Frontal cortex (tissue), 4 donors: Measurements from ENCODE around the gene LMAN2L. TPM values are rescaled to one million over a fixed set of nuclear protein-coding genes. Genes with fewer than 3 reads are reported as not detected.

ENCODE experiments used
- DNase-seq, 2 donors: peaks; one replicate each; pipeline ENCODE4 v3.0.0; 2012; ENCODE audit warnings: low spot score in 2 of 2
- FAIRE-seq: peaks from 2 replicates; lab custom pipeline; 2012; peaks lifted over from hg19 to GRCh38; lab: Jason Lieb, UNC
- total RNA-seq: library from RNA; depleted of rRNA; stranded (reverse); fragments of >200 nt; gene quantifications from one replicate; pipeline ENCODE4 v1.2.3, GENCODE V29; 2014
- donor health status: control.
- donor health status: control.
- donor health status: control.

Gene LMAN2L
- 23.6 TPM for total RNA-seq

- FAIRE-seq (peak; percentile 75), DNase-seq (peak; percentile 75 to 89)
These were observed at the start of gene LMAN2L for GRCh38 chr2:96739633-96740428. Gene LMAN2L, minus strand, starts transcription at chr2:96740064. Its CDS starts 24 bp downstream, at chr2:96740040.

DNA sequence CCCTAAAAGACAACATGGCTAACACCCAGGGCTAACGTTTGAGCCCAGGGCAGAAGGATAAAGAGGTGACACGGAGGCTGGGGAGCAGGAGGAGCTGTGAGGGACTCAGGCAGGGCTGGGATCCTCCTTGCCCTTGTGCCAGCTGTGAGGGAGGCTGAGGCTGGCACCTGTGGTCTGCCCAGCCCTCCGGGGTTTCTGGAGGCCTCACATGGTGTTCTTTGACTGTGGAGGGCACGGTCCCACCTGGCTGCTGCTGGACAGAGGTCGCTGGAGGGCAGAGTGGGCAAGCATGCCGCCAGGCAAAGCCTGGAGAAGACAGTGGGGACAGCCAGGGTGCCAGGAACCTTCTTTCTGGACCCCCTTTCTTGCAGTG is 49.4 kb upstream of the LMAN2L start:
- DNase-seq (no peak), FAIRE-seq (no peak)

DNA sequence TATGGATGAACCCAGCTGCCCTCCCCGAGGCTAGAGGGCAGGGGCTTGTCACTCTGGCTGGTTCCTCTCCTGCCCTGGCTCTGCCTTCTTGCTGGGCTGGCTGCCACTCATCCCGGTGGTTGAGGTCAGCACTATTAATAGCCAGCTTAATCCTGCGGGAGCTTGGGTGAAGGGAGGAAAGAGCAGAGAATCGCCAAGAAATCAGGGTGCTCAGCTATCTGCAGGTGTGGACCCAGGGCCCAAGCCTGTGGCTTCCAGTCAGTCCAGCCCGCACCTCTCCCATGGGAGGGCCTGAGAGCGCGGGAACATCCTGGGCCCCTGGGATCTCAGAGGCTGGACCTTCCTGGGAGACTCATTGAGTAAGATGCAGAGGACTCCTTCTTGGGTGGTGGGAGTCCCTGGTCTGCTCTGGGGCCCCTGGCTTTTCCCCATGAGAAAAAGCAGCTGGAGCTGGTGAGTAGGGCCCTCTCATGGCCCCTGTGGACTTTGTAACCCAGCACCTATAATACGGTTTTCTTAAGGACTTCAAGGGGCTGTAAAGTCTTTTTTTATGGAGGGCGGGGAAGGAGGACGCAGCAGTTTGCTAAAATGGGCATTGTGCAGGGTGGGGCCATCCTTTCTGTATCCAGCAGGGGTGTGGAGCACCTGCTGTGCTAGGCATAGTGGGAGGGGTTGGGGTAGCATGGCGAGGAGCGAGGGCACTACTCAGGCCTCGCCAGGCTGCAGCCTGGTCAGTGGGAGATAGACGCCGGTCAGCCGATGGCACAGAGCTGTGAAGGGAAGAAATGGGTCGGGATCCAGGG is 48.8 kb upstream of the LMAN2L start:
- DNase-seq (peak in 1 of 2 donors; percentile 54), FAIRE-seq (no peak)

DNA sequence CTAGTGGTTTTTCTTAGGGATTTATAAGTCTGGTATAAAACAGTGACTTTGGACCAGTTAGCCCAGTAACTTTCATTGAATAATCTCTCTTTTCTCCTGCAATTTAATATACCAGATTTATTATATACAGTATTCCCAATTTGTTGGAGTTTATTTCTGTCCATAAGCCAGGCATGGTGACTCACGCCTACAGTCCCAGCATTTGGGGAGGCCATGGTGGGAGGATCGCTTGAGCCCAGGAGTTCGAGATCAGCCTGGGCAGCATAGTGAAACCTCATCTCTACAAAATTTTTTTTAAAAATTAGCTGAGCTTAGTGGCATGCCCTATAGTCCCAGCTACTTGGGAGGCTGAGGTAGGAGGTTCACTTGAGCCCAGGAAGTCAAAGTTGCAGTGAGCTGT is 47.5 kb upstream of the LMAN2L start:
- no peak for DNase-seq
- FAIRE-seq, result no peak

DNA sequence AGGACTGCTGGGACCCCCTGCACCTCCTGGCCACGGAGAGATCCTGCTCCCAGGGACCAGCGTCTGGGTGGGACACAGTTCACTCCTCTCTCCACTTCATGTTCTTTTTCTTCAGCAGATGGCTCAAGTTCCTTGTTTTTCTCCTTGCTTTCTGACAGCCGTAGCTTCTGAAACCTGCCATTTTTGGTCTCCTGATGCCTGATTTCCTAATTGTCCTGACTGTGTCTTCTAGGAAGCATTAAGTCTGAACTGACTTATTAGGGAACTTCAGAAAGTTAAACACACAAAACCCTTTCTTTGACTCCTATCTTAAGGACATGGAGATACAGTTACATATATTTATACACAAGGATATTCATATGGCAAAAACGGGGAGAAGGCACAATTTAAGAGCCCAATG is 43.5 kb upstream of the LMAN2L start:
- no peak for DNase-seq

GRCh38 chr2:96775160-96775559 is 35.3 kb upstream of the LMAN2L start:
- FAIRE-seq, result no peak
- no peak for DNase-seq

More for the DNA sequence above, 43.5 kb upstream of the LMAN2L start:
- no peak for FAIRE-seq

GRCh38 chr2:96773922-96774321 is 34.1 kb upstream of the LMAN2L start:
- no peak for DNase-seq
- no peak for FAIRE-seq

DNA sequence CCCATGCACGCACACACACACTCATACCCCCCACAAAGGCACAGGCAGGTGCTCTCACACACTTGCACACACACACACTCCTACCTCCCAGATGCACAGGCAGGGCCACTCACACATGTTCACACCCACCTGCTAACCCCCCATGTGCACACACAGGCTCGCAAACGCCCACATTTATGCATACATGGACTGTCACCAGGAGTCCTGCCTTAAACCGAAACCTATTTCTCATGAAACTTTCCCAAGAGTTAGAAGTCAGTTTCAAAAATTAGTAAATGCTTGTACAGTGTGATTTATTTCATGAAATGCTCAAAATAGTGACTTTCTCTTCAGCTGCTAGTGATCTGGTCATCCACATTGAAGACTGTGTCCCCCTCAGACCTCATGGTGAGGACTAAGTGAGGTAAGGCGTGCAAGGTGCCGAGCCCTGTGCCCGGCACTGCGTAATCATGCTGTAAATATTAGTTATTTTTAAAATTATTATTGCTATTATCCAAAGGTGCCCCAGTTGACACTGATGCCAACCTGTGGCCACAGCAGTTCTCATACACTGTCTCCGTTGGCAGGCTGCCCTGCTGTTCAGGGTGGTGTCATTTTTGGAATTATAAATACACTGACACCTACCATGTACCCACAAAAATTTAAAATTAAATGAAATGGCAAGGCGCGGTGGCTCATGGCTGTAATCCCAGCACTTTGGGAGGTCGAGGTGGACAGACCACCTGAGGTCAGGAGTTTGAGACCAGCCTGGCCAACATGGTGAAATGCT is 33.2 kb upstream of the LMAN2L start:
- FAIRE-seq (no peak), DNase-seq (no peak)

- no peak for FAIRE-seq
These were observed 32.1 kb upstream of the LMAN2L start for GRCh38 chr2:96771796-96772618.

GRCh38 chr2:96770442-96771202 is 30.8 kb upstream of the LMAN2L start:
- DNase-seq, result no peak
- FAIRE-seq, result no peak

More at GRCh38 chr2:96771796-96772618, 32.1 kb upstream of the LMAN2L start:
- no peak for DNase-seq

DNA sequence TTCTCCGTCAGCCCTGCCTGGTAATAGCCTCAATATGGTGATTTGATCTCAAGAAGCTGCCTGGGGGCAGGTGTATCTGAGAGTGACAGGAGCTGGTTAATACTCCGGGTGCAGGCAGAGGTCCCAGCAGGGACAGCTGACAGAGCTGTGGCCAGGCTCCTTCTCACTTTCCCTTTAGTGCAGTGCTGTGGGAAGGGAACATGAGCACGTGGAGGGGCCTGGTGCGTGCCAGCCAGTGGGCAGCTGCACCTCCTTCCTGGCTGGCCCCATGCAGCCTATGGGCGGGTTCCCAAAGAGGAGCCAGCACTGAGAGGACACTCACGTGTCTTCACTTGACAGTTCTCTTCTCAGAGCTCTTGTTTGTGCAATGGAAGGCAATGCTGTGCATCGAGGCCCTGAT is 29.9 kb upstream of the LMAN2L start:
- DNase-seq (peak; percentile 35 to 54), FAIRE-seq (no peak)

GRCh38 chr2:96768083-96768561 is 28.3 kb upstream of the LMAN2L start:
- no peak for DNase-seq
- no peak for FAIRE-seq

GRCh38 chr2:96767135-96767871 is 27.4 kb upstream of the LMAN2L start:
- FAIRE-seq (no peak), DNase-seq (no peak)

GRCh38 chr2:96764253-96764637 is 24.4 kb upstream of the LMAN2L start:
- no peak for DNase-seq
- FAIRE-seq, result no peak

DNA sequence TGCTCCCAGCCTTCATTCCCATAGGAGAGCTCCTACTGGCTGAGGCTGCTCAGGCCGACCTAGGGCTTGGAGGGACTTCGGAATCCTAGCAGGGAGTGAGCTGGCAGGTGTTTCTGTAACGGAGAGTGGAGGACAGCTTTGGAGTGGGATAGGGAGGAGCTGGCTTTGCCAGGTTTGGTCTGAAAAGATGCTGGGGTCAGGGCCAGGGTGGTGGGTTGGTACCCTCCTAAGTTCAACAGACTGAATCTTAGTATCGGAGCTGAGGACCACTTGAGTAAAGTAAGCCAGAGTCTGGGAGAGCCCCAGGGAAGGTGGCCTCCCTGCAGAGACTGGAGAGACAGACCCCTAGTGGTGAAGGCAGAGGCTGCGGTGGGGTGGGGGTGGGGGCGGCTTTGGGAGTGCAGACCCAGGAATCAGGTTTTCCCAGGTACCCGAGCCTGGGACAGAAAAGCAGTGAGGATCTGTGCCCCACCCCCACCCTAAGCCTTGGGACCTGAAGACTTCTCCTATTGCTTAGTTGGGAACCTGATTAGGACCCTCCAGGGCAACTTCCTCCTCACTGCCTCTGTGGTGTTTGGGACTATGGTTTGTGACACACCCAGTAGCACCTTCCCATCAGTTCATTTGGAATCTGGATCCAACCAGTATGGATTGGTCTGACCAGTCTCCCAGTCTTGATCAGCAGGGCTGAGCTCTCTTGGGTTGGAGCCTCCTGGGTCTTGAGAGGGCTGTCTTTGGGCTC is 23.8 kb upstream of the LMAN2L start:
- DNase-seq, result no peak

GRCh38 chr2:96762529-96763311 is 22.9 kb upstream of the LMAN2L start:
- FAIRE-seq, result no peak
- DNase-seq, result no peak

More for the DNA sequence above, 23.8 kb upstream of the LMAN2L start:
- FAIRE-seq, result no peak
